Gastrocnemius medialis (tissue), 4 donors: Measurements from ENCODE around the gene GRID1.

Source experiments
- CTCF ChIP-seq, 5 experiments: fragments of 450-650 bp in 3 of 5; fragments of 200-600 bp in 2 of 5; sonication (generic) in 2 of 5; IDR thresholded peaks in 4 of 5; conservative IDR thresholded peaks in 1 of 5; 1 replicate in 4 of 5; 2 replicates in 1 of 5; pipeline ENCODE4 v1.5.1; 2016 to 2019; ENCODE audit warnings: antibody characterized with exemption in 5 of 5, mild to moderate bottlenecking in 3 of 5, moderate library complexity in 3 of 5
- POLR2A ChIP-seq, 2 donors: fragments of 450-650 bp; IDR thresholded peaks; one replicate each; pipeline ENCODE4 v1.6.1; 2017; ENCODE audit warnings: antibody characterized with exemption in 2 of 2, mild to moderate bottlenecking in 2 of 2, moderate library complexity in 2 of 2

DNA sequence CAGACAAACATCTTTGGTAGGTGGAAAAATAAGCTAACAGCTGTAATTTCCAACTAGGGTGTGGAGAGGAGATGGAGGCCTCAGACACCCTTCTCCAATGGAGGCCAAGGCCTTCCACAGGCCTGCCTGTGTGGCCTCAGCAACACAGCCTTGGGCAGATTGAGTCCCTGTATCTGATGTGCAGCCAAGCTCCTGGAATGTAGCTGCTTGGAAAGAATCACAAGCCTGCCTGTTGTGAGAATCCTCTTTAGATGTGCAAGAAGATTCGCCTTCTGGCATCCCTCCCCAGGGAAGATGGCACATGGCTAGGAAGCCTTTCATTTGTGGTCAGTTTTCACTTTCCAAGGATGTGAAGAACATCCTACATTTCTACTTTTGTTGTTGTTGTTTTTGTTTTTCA lies 684.0 kb downstream of the GRID1 start:
- no peak for TF ChIP-seq CTCF (IDR thresholded peaks at IDR 0.05 in 4 of 5, conservative IDR thresholded peaks at IDR 0.05 in 1 of 5)
- no peak for TF ChIP-seq POLR2A (IDR thresholded peaks at IDR 0.05)
